ENCODE results near the gene KIF3A. TPM values are rescaled to one million over a fixed set of nuclear protein-coding genes. Genes with fewer than 3 reads are reported as not detected.

Gene KIF3A
- total RNA-seq, 2 donors from 2014 or later: 5.9 to 14.0 TPM

DNA sequence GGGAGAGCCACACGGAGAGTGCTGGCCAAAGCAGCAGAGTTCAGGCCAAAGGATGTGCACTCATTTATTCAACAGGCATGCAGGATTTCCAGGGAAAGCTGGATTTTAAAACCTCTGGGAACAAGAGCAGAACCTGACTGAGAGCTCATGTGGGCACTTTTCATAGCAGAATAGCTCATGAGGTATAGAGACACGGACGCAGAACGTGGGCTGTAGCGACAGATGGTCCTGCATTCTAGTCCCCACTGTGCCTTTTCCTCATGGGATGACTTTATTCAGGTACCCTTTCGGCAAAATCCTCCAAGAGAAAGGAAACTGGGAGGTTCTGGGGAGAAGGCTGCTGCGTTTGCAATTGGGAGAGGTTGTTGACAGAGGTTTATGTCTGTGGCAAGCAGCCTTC is 58.2 kb downstream of the KIF3A start:
- Histone ChIP-seq H3K9me3 (no peaks in the 10 kb centered on the region), H3K4me1 (replicated peaks) (no peaks in the 10 kb centered on the region), H3K4me3 (no peak overlapping the region), H3K27ac (no peak overlapping the region), H3K36me3 (no peaks in the 10 kb centered on the region), H3K27me3 (replicated peaks; ENCODE audit: insufficient read depth) (no peaks in the 10 kb centered on the region)
- TF ChIP-seq POLR2A (IDR thresholded peaks at IDR 0.05): no peak
- TF ChIP-seq, protein P1, sequence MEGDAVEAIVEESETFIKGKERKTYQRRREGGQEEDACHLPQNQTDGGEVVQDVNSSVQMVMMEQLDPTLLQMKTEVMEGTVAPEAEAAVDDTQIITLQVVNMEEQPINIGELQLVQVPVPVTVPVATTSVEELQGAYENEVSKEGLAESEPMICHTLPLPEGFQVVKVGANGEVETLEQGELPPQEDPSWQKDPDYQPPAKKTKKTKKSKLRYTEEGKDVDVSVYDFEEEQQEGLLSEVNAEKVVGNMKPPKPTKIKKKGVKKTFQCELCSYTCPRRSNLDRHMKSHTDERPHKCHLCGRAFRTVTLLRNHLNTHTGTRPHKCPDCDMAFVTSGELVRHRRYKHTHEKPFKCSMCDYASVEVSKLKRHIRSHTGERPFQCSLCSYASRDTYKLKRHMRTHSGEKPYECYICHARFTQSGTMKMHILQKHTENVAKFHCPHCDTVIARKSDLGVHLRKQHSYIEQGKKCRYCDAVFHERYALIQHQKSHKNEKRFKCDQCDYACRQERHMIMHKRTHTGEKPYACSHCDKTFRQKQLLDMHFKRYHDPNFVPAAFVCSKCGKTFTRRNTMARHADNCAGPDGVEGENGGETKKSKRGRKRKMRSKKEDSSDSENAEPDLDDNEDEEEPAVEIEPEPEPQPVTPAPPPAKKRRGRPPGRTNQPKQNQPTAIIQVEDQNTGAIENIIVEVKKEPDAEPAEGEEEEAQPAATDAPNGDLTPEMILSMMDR (IDR thresholded peaks at IDR 0.05): no peak
- TF ChIP-seq POLR2AphosphoS5 (IDR thresholded peaks at IDR 0.05): no peak
- 92% methylated on average over 7 of the region's 7 CpGs for WGBS
- intact Hi-C loops (cut with DNase I): no loop called here
- no peak for DNase-seq (ENCODE audit: low spot score)

DNA sequence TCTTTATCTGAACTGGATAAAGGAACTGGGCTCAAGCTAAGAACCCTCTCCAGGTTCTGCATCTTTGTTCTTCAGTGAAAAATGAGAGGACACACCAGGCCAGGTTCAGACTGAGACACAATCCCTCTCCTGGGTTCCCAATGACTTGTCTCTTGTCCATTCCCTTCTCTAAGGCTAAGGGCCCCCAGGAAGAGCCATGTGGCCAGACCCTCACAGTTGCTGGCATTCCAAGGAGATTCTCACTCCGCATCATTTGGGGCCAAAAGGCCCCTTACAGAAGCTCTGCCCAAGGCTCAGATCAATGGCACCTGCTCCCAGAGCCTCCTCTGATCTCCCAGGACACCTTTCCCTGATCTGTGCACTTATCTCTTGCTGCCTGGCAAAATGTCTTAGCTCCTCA is 58.6 kb downstream of the KIF3A start:
- 100% methylated on average over 1 of the region's 1 CpG for WGBS
- H3K27me3 ChIP-seq (replicated peaks; ENCODE audit: insufficient read depth): no peaks in the 10 kb centered on the region
- no peaks in the 10 kb centered on the region for H3K9me3 ChIP-seq
- TF ChIP-seq POLR2A (IDR thresholded peaks at IDR 0.05): no peak
- no peak for TF ChIP-seq POLR2AphosphoS5 (IDR thresholded peaks at IDR 0.05)
- TF ChIP-seq, protein P1 (IDR thresholded peaks at IDR 0.05): no peak
- intact Hi-C loops (cut with DNase I): no loop called here
- no peak for DNase-seq (ENCODE audit: low spot score)
- H3K4me1 ChIP-seq (replicated peaks): no peaks in the 10 kb centered on the region
- H3K36me3 ChIP-seq: no peaks in the 10 kb centered on the region
- no peak overlapping the region for H3K4me3 ChIP-seq
- H3K27ac ChIP-seq: no peak overlapping the region

DNA sequence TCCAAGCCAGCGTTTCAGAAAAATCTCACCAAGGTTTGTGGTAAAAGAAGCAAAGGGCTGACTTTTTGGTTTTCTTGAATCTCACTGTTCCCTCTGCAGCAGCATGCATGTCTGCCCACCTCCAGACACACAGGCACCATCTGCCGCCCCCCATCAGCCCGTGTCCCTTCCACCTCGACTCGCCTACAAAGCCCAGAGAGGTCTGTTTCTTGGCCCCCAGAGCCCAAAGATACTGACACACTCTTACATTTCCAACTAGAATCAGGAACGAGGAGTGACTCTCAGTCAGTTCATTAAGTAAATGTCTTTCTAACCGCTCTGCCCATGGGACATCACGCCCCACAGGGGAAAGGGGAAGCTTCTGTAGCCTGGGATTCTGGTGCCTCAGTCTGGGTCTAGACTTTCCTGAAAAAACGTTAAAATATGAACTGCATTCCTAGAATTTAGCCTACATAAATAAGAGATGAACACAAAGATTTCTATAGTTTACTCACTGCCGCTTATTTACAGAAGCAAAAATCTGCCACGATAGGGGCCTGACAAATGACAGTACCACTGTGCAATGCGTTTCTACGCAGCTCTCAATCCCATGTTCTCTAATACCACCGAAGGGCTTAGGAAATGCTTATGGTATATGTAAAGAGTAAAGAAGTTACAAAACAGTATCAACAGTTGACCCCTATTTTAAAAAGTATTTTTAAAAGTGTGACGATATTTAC is 59.5 kb downstream of the KIF3A start:
- no peaks in the 10 kb centered on the region for H3K36me3 ChIP-seq
- no peaks in the 10 kb centered on the region for H3K27me3 ChIP-seq (replicated peaks; ENCODE audit: insufficient read depth)
- WGBS: 80% methylated on average over 15 of the region's 15 CpGs
- TF ChIP-seq, protein P1 (IDR thresholded peaks at IDR 0.05): no peak
- no peak for TF ChIP-seq POLR2AphosphoS5 (IDR thresholded peaks at IDR 0.05)
- TF ChIP-seq POLR2A (IDR thresholded peaks at IDR 0.05): no peak
- H3K9me3 ChIP-seq: no peaks in the 10 kb centered on the region
- no peak overlapping the region for H3K27ac ChIP-seq
- no peak for DNase-seq (ENCODE audit: low spot score)
- intact Hi-C loops (cut with DNase I): no loop called here
- H3K4me1 ChIP-seq (replicated peaks): no peaks in the 10 kb centered on the region
- H3K4me3 ChIP-seq: no peak overlapping the region

DNA sequence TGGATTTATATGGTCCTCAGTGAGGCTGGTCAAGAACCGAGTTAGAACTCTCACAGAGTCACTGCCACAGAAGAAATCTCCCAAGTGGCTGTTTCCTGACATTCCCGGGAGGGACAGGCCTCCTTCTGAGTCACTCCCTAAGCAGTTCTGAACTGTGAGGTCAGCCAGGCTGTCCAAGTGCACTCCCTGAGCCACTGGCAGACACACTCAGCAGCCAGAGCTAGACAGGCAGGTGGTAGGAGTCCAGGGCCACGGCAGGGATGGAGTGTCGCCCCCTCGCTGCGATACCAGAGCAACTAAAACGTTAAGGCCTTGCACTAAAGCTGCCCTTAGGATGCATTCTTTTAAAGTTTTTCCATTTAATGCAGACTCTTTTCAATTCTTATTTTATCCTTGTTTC is 60.2 kb downstream of the KIF3A start:
- no peaks in the 10 kb centered on the region for H3K27me3 ChIP-seq (replicated peaks; ENCODE audit: insufficient read depth)
- WGBS: 46% methylated on average over 7 of the region's 7 CpGs
- no peak for DNase-seq (ENCODE audit: low spot score)
- H3K4me1 ChIP-seq (replicated peaks): no peaks in the 10 kb centered on the region
- TF ChIP-seq, protein P1 (IDR thresholded peaks at IDR 0.05): peak in 1 of 4 experiments; percentile 11
- TF ChIP-seq POLR2AphosphoS5 (IDR thresholded peaks at IDR 0.05) (no peak), POLR2A (IDR thresholded peaks at IDR 0.05) (no peak)
- H3K27ac ChIP-seq: no peak overlapping the region
- no peaks in the 10 kb centered on the region for H3K9me3 ChIP-seq
- intact Hi-C loops (cut with DNase I): no loop called here
- H3K36me3 ChIP-seq: no peaks in the 10 kb centered on the region
- H3K4me3 ChIP-seq: no peak overlapping the region

All from prostate gland (tissue), 2 donors.